Caco-2 (cell line): Measurements from ENCODE around the gene PRKCB. TPM values are rescaled to one million over a fixed set of nuclear protein-coding genes. Genes with fewer than 3 reads are reported as not detected.

Experiments
- BruUV-seq: library from RNA; stranded (reverse); fragments of 400-500 nt; replicated peaks from 2 replicates; lab custom pipeline; 2021; lab: Mats Ljungman, UMichigan
- CTCF ChIA-PET: fragments of 300-600 bp; sonication (Branson Sonifier 250); formaldehyde crosslinking; loops from one replicate; lab custom pipeline; 2022; ENCODE audit warnings: antibody characterized with exemption; lab: Charles Lee
- POLR2A ChIA-PET: fragments of 300-600 bp; sonication (Branson Sonifier 250); formaldehyde crosslinking; loops from one replicate; lab custom pipeline; 2022; ENCODE audit warnings: antibody characterized with exemption; lab: Charles Lee
- DNase-seq, 2 experiments: peaks; one replicate each; pipeline versions ENCODE4 v3.0.0 to v3.0.0-alpha.2; 2020 to 2022
- H3K27me3 ChIP-seq: replicated peaks from 2 replicates; pipeline ENCODE4 v1.6.0; 2011; ENCODE audit warnings: low read length; ENCODE audit not compliant: control insufficient read depth, insufficient read depth
- H3K36me3 ChIP-seq: 2 replicates; pipeline ENCODE4 v1.5.1; 2011; ENCODE audit warnings: low read length; ENCODE audit not compliant: control insufficient read depth, insufficient read depth
- H3K4me1 ChIP-seq: fragments of 250-450 bp; sonication (Bioruptor Pico); 2 replicates; pipeline ENCODE4 v1.5.1; 2020; ENCODE audit warnings: mild to moderate bottlenecking
- H3K4me3 ChIP-seq: 2 replicates; pipeline ENCODE4 v1.5.1; 2011; ENCODE audit warnings: low read depth, mild to moderate bottlenecking, control low read depth, low read length
- H3K9me3 ChIP-seq: fragments of 250-450 bp; sonication (Bioruptor Pico); 2 replicates; pipeline ENCODE4 v1.5.1; 2020; ENCODE audit warnings: mild to moderate bottlenecking, moderate library complexity
- H3K27ac Mint-ChIP-seq: one replicate; pipeline ENCODE4 v1.8.0; 2022; ENCODE audit warnings: mixed read lengths; ENCODE audit not compliant: unreplicated experiment
- H3K27me3 Mint-ChIP-seq: one replicate; pipeline ENCODE4 v1.8.0; 2022; ENCODE audit warnings: mixed read lengths; ENCODE audit not compliant: insufficient read depth, unreplicated experiment
- H3K36me3 Mint-ChIP-seq: one replicate; pipeline ENCODE4 v1.8.0; 2022; ENCODE audit warnings: mild to moderate bottlenecking, mixed read lengths; ENCODE audit not compliant: insufficient read depth, unreplicated experiment
- H3K4me1 Mint-ChIP-seq: one replicate; pipeline ENCODE4 v1.8.0; 2022; ENCODE audit warnings: low read depth, mixed read lengths; ENCODE audit not compliant: unreplicated experiment
- H3K4me3 Mint-ChIP-seq: one replicate; pipeline ENCODE4 v1.8.0; 2022; ENCODE audit warnings: mild to moderate bottlenecking, moderate library complexity, mixed read lengths; ENCODE audit not compliant: unreplicated experiment
- H3K9me3 Mint-ChIP-seq: one replicate; pipeline ENCODE4 v1.8.0; 2022; ENCODE audit warnings: mixed read lengths; ENCODE audit not compliant: unreplicated experiment
- CTCF ChIP-seq, 2 experiments: fragments of 200-600 bp in 1 of 2; IDR thresholded peaks; 1 replicate in 1 of 2; 2 replicates in 1 of 2; pipeline versions ENCODE4 v1.5.1 to v1.8.0; 2011 to 2022; ENCODE audit warnings: antibody characterized with exemption in 1 of 2, control low read depth in 1 of 2, inconsistent platforms in 1 of 2, low read depth in 1 of 2, low read length in 1 of 2, mild to moderate bottlenecking in 1 of 2, moderate library complexity in 1 of 2; ENCODE audit not compliant: insufficient read depth in 1 of 2, severe bottlenecking in 1 of 2, unreplicated experiment in 1 of 2
- intact Hi-C: fragments of 100-400 bp; cut with micrococcal nuclease; formaldehyde crosslinking; loops from one replicate; pipeline ENCODE4 v1.10.0; 2022; ENCODE audit not compliant: unreplicated experiment
- total RNA-seq: library from RNA; stranded (reverse); gene quantifications from 2 replicates; pipeline ENCODE4 v1.2.3, GENCODE V29; 2022

The PRKCB gene
- total RNA-seq, 1 experiment from 2014 or later, result not detected

DNA sequence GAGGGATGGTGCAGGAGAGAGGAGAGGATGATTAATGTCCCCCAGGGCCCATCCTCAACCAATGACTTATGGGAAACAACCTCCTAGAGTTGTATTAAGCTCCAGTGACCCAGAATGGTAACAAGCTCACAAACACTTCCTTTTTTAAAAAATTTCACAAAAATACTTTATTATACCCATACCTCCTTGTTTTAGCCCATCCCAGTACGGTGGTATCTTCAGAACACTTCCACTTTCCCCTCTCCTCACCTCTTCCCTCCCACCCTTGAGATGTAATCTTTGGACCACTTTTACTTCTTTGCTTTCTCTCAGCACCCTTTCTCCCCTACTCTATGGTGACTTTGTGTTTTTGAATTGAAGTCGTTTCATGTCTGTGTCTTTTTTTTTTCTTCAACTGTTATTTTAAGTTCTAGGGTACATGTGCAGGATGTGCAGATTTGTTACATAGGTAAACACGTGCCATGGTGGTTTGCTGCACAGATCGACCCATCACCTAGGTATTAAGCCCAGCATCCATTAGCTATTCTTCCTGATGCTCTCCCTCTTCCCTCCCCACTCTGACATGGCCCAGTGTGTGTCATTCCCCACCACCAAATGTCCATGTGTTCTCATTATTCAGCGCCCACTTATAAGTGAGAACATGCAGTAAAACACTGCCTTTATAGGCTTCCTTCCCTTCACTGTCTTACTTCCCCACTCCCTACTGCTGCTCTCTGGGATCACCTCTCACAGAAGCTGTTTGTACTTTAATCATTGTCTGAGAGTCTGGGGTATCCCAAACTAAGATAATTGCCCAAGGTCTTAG, 124.5 kb downstream of the PRKCB start:
- H3K36me3 Mint-ChIP-seq, result no peaks in the 10 kb centered on the region
- no peak overlapping the region for H3K4me3 Mint-ChIP-seq
- H3K27me3 Mint-ChIP-seq, result peaks cover 10% of the 10 kb centered on the region
- CTCF ChIA-PET, result interaction anchor here (0.7 kb wide), 1 partner anchor 105 kb away, joined by 3 read pairs; no protein-coding TSS in a partner anchor
- POLR2A ChIA-PET, result no interaction called here
- Histone ChIP-seq H3K9me3 (no peaks in the 10 kb centered on the region), H3K4me3 (no peak overlapping the region), H3K4me1 (no peaks in the 10 kb centered on the region), H3K36me3 (no peaks in the 10 kb centered on the region), H3K27me3 (no peaks in the 10 kb centered on the region)
- DNase-seq, result no peak
- no peak for TF ChIP-seq CTCF (IDR thresholded peaks at IDR 0.05; ENCODE audit: insufficient read depth in 1 of 2, low read depth in 1 of 2, low read length in 1 of 2, severe bottlenecking in 1 of 2, unreplicated experiment in 1 of 2)
- no peaks in the 10 kb centered on the region for H3K4me1 Mint-ChIP-seq
- H3K27ac Mint-ChIP-seq, result no peak overlapping the region
- H3K9me3 Mint-ChIP-seq, result no peaks in the 10 kb centered on the region
- BruUV-seq, result no TSS peak
- intact Hi-C loops, result no loop called here

DNA sequence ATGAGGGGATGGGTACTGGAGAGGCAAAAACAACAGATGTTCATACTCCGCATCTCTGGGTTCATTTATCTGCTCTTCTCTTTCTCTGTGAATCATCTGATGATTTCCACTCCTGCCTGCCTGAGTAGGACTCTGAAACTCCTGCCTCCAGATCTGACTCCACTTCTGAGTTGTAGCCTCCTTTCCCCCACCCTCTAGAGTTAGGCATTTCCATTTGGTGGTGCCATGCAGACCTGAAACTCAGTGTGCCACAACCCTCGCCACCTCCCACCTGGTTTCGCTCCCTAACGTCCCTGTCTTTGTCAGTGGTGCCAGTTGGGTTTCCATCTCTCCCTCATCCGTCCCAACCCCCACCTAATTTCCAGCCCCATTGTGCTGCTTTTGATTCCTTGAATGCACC, 126.2 kb downstream of the PRKCB start:
- intact Hi-C loops, result no loop called here
- BruUV-seq, result no TSS peak
- POLR2A ChIA-PET, result no interaction called here
- Mint-ChIP-seq H3K27ac (no peak overlapping the region), H3K4me1 (no peaks in the 10 kb centered on the region), H3K4me3 (no peak overlapping the region), H3K36me3 (no peaks in the 10 kb centered on the region), H3K9me3 (no peaks in the 10 kb centered on the region), H3K27me3 (peaks cover 12% of the 10 kb centered on the region)
- H3K36me3 ChIP-seq, result no peaks in the 10 kb centered on the region
- no peaks in the 10 kb centered on the region for H3K27me3 ChIP-seq
- TF ChIP-seq CTCF (IDR thresholded peaks at IDR 0.05; ENCODE audit: insufficient read depth in 1 of 2, low read depth in 1 of 2, low read length in 1 of 2, severe bottlenecking in 1 of 2, unreplicated experiment in 1 of 2), result no peak
- H3K4me1 ChIP-seq, result no peaks in the 10 kb centered on the region
- no peaks in the 10 kb centered on the region for H3K9me3 ChIP-seq
- H3K4me3 ChIP-seq, result no peak overlapping the region
- CTCF ChIA-PET, result no interaction called here
- no peak for DNase-seq

GRCh38 chr16:23964136-23964535, 128.4 kb downstream of the PRKCB start:
- H3K27ac Mint-ChIP-seq, result no peak overlapping the region
- peaks cover 9% of the 10 kb centered on the region for H3K27me3 Mint-ChIP-seq
- no peaks in the 10 kb centered on the region for H3K9me3 Mint-ChIP-seq
- no peak for DNase-seq
- TF ChIP-seq CTCF (IDR thresholded peaks at IDR 0.05; ENCODE audit: insufficient read depth in 1 of 2, low read depth in 1 of 2, low read length in 1 of 2, severe bottlenecking in 1 of 2, unreplicated experiment in 1 of 2), result no peak
- intact Hi-C loops, result no loop called here
- ChIA-PET CTCF (no interaction called here), POLR2A (no interaction called here)
- H3K4me1 Mint-ChIP-seq, result no peaks in the 10 kb centered on the region
- Histone ChIP-seq H3K36me3 (no peaks in the 10 kb centered on the region), H3K4me3 (no peak overlapping the region), H3K9me3 (no peaks in the 10 kb centered on the region), H3K4me1 (no peaks in the 10 kb centered on the region), H3K27me3 (no peaks in the 10 kb centered on the region)
- H3K36me3 Mint-ChIP-seq, result no peaks in the 10 kb centered on the region
- no TSS peak for BruUV-seq
- H3K4me3 Mint-ChIP-seq, result no peak overlapping the region
